ENCODE measurements around the gene FAM78A. TPM values are rescaled to one million over a fixed set of nuclear protein-coding genes. Genes with fewer than 3 reads are reported as not detected.

Gene FAM78A
- total RNA-seq, 1 donor from 2014 or later: 27.2 TPM

DNA sequence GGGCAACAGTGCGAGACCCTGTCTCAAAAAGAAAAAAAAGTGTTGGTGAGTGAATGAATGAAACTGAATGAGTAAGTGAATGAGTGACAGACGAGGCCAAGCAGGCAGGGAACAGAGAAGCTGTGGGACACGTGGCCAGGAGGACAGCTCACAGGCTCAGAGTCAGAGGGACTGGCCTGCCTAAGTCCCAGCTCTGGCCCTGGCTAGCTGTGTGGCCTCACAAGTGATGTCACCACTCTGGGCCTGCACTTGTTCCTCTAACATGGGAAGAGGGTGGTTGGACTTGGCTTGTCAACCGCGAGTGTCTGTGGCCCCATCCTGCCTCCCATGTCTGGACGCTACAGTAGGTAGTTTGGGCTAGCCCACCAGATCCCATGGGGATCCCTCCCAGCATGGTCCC, 8.5 kb upstream of the FAM78A start:
- no peak for DNase-seq (ENCODE audit: low spot score)
- intact Hi-C loops (cut with DNase I): no loop called here

DNA sequence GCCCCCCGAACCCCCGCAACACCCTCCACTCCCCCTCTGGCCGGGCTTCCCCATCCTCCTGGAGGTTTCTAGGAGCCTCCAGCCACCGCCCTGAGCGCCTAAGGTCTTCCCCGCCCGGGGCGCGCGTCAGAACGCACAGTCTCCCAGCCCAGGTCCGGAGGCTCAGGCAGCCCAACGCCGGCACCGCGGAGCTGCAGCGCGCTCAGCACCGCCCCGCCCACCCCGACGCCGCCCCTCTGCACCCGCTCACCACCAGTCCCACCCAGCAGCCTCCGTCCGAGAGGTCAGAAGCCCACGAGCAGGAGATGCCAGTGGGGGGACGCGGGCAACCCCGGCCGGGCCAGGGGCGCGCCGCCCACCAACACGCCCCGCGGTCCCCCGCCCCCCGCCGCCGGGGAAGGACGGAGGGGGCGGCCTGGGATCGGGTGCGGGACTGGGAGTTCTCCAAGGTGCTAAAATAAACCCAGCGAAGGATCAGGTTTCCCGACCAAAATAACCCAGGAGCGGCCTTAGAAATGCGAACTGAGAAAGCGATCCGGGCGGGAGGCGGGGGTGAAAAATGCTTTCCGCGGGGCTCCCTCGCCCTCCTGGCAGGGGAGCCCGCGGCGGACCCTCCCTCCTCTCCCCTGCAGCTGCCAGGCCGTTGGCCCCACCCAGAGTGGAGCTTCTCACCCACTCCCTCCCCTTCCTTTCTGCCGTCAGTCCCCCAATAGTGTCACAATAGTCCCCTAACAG, 6.5 kb upstream of the FAM78A start:
- no peak for DNase-seq (ENCODE audit: low spot score)
- intact Hi-C loops (cut with DNase I): no loop called here

- intact Hi-C loops (cut with DNase I): no loop called here
- no peak for DNase-seq (ENCODE audit: low spot score)
Measured at GRCh38 chr9:131282175-131282574, 5.9 kb upstream of the FAM78A start.

DNA sequence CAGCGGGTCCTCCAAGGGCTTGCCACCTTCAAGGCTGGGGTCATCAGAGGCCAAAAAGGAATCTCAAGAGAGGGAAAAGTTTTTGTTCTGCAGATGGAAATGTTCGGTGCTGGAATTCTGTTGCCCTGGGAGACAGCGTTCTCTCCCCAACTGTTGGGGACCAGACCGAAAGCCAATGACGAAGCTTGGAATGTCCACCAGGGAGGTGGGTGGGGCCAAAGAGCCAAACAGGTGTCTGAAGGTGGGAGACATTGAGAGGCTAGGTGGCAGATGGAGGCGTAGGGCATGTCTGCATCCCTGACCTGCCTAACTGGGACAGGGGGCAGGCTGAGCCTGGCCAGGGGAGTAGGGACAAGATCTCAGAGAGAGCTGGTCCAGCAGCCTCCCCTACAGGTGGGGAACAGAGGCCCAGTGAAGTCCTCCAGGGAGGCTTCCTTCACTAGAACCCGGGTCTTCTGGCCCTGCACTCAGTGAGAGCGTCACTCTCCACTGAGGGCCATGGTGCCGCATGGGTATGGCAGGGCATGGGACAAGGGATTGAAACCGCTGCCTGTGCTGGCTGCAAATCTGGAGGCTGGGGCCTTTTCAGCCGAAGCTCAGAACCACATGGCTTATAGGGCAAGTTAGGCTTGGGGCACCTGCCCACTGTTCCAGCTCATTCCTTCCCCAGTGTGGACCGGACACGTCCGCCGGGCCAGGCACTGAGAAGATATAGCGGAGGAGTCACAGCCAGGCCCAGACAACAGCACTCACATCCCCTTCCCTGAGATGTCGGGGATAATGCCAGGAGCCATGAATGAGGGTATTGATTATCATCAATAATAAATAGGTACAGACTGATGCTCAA, 5.0 kb upstream of the FAM78A start:
- intact Hi-C loops (cut with DNase I): no loop called here

DNA sequence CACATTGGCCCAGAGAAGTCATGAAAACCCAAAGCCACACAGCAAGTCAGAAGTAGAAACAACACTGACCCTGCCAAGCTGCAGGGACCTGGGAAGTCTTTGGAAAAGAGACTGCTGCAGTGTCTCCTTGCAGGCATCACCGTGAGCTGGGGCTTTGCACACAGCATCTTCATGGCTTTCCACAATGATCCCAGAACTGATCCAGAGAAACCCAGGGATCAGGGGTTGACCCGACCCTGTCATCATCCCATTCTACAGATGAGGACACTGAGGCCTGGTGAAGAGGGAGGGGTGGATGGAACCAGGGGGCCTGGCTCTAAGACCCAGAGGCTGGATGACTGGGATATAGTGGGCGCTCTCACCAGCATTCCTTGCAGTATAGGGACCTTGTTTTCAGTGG, 4.3 kb upstream of the FAM78A start:
- DNase-seq (ENCODE audit: low spot score): no peak

More for the DNA sequence above, 5.0 kb upstream of the FAM78A start:
- DNase-seq (ENCODE audit: low spot score): no peak

DNA sequence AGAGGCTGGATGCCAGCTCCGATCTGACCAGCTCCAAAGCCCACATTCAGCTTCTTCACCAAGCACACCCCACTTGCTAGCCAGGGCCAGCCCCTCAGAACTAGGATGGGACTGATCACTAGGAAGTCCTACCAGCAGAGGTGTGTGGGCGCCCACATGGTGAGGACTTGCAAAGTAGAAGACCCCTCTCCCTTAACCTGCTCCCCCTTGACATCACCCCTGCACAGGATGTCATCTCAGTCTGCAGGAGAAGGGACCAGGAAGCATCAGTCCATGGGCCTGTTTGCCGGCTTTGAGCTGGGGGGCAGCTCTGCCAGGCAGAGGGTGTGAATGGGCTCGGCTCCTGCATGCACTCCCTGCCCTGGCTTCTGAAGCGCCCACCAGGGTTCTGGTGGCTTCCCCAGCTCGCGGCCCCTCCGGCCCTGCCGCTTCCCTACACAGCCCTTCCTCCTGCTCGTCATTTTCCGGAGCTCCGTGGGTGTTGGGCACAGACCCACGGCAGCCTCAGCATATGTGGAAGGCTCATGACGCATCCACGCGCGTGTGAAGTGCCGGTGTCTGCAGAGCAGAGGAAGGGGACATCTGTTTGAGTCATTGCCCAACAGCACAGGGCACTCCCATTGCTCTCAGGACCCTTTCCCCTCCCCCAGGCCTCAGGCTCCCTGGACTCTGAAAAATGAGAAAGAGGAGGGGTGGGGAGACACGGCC, 3.7 kb upstream of the FAM78A start:
- intact Hi-C loops (cut with DNase I): loop anchor here (5.0 to 10.0 kb wide), 3 partner anchors 55 to 115 kb away; partner anchors contain the start of gene PRRC2B
- DNase-seq (ENCODE audit: low spot score): no peak

More for the DNA sequence above, 4.3 kb upstream of the FAM78A start:
- intact Hi-C loops (cut with DNase I): no loop called here

DNA sequence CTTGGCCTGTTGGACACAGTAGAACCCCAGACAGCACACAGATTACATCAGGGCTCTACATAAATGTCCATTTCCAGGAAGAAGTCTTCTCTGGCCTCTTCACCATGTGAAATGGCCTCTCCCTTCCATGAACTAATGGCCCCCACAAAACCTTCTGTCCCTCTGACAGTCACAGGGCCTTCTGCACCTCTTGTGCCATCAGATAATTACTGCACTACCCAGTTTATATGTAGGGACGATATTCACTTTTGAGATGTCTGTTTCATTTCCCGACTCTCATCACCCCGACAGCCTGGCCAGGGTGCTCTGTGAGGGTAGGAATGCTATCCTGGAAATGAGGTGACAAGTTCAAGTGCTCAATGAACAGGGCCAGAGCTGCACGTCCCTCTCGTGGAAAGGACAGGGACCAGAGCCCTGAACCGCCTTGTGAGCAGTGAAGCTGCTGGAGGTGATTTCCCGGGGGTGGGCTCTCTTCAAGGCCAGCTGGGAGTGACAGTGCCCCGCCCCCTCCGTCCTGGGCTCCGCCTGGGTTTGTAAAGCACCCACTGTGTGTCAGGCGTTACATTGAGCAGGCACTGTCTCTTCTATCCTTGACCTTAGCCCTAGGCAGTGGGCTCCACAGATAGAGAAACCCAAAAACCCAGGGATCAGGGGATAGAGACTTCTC, 3.0 kb upstream of the FAM78A start:
- intact Hi-C loops (cut with DNase I): loop anchor here (5.0 to 10.0 kb wide), 3 partner anchors 55 to 115 kb away; partner anchors contain the start of gene PRRC2B
- no peak for DNase-seq (ENCODE audit: low spot score)

- DNase-seq (ENCODE audit: low spot score): peak; percentile 61
- intact Hi-C loops (cut with DNase I): loop anchor here (5.0 to 10.0 kb wide), 3 partner anchors 56 to 116 kb away; partner anchors contain the start of gene PRRC2B
Measured at GRCh38 chr9:131278702-131279111, 2.4 kb upstream of the FAM78A start.

DNA sequence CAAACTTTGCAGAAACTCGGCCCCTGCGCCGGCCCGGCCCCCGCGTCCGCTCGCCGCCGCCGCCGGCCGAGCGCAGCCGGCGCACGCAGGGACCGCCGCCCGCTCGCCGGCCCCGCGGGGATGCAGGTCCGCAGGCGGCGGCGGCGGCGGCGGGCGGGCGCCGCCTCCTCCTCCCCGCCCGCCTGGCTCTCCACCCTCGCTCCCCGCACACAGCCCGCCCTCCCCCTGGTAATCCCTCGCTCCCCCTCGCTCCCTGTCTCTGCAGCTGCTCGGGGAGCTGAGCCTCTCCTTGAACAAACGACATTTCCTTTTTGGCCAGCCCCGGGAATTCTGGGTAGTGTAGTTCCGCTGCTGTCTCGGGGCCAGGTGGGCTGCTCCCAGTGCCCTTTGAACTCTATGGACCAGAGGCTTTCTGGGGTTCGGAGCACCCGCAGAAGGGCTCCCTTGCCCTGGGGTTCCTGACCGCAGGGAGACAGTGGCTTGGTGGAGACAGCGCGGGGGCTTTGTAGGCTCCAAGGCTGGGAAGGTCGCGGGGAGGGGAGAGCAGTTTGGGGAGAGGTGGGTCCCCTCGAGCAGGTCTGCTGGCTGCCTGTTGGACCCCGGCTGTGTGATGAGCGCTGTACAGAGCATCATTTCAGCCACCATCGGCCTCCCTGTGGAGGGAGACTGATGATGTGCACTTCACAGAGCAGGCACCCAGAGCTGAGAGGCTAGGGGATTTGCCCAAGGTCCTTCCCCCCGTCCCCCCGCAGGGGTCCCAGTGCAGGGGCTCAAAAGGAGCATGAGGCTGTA, 1.8 kb upstream of the FAM78A start:
- DNase-seq (ENCODE audit: low spot score): peak; percentile 92
- intact Hi-C loops (cut with DNase I): loop anchor here (5.0 to 10.0 kb wide), 3 partner anchors 57 to 117 kb away; partner anchors contain the start of gene PRRC2B

- DNase-seq (ENCODE audit: low spot score): no peak
- intact Hi-C loops (cut with DNase I): loop anchor here (5.0 to 10.0 kb wide), 3 partner anchors 57 to 117 kb away; partner anchors contain the start of gene PRRC2B
Measured at GRCh38 chr9:131277287-131277909, 1.1 kb upstream of the FAM78A start.

DNA sequence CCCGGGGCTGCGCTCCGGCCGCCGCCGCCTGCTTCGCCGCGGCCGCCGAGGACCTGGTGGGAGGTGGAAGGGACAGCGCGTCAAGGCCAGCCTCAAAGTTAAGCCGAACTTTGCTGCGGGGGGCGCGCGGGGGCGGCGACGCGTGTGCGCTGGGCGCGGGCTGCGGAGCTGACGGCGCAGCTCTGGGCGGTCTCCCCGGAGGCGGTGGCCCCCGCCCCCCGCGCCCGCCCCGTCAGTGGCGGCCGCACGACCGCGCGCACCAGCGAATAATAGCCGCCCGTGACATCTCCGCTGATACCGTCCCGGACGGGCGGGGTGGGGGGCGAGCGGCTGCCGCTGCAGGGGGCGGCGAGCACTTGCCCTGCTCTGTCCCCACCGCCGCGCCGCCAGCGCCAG, 579 bp upstream of the FAM78A start:
- intact Hi-C loops (cut with DNase I): loop anchor here (5.0 to 10.0 kb wide), 3 partner anchors 58 to 118 kb away; partner anchors contain the start of gene PRRC2B
- DNase-seq (ENCODE audit: low spot score): no peak

DNA sequence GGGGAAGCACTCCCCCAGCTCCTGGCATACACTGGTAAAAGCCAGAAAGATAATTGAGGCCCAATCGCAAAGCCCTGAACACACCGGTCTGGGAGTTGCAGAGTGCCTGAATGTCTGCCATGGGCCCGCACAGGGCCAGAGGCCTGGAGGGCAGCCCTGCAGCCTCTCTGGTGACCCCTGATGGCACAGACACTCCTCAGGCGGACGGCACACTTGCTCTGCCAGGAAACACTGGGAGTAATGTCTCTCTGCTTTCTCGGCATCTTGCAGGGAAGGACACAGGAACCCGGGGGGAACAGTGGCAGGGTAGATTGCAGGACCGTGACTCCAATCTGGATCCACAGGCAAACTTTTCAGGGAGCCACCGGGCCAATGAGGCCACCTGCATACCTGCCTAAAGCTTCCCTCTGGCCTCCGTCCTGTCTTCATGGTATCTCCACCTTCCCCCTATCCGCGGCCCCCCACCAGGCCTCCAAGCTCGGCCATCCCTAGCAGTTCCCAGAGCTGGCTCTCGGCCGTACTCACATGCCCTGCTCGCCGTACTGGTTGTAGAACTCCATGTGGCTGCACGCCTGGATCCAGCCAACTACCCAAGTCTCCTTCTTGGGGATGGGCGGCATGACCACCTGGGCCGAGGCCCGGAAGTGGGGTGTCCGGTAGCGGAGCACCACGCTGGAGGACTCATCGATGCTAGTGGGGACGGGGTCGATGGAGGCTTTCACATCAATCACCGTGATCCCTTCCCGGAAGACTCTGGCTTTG, 797 bp downstream of the FAM78A start:
- intact Hi-C loops (cut with DNase I): loop anchor here (2.0 to 10.0 kb wide), 4 partner anchors 39 to 119 kb away; partner anchors contain the start of gene PRRC2B
- no peak for DNase-seq (ENCODE audit: low spot score)

GRCh38 chr9:131274674-131275331, 1.5 kb downstream of the FAM78A start:
- intact Hi-C loops (cut with DNase I): loop anchor here (2.0 to 10.0 kb wide), 4 partner anchors 38 to 120 kb away; partner anchors contain the start of gene PRRC2B
- DNase-seq (ENCODE audit: low spot score): peak; percentile 92

DNA sequence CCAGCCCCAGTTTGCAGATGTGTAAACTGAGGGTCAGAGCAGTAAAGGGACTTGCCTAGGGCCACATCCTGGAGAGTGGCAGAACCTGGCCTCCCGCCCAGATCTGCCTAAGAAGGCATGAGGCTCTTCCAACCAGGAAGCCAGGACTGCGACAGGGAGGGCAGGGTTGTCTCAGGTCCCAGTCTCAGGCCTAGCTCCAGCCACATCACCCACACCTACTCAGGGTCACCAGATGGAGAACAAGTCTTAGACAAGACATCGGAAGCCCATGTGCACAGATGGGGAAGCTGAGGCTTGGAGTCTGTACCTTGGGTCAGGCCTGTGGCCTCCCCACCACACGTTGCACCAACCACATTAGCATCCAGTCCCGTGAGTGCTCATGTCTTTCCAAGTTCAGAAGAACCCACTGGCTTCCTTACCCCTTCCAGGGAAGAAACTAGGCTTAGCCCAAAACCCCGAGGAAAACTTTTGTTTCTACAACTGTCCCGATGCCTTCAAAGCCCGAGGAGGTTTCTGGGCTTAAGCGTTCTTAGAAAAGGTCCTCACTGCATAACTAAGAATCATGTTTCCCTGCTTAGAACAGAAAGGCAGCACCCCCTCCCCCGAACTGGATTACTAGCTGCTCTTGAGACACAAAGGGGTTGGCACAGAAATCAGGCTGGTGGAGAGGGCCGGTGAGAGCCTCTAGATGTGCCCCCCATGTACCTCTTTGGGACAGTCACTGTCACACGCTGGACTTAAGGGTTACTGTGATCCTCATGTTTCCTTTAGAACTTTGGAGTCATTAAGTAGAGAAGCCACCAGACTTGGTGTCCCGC, 2.2 kb downstream of the FAM78A start:
- DNase-seq (ENCODE audit: low spot score): no peak
- intact Hi-C loops (cut with DNase I): loop anchor here (2.0 to 10.0 kb wide), 3 partner anchors 37 to 121 kb away; partner anchors contain the start of gene PRRC2B

- intact Hi-C loops (cut with DNase I): loop anchor here (10.0 kb wide), 2 partner anchors 62 to 122 kb away; partner anchors contain the start of gene PRRC2B
- no peak for DNase-seq (ENCODE audit: low spot score)
Measured at GRCh38 chr9:131273146-131273855, 3.0 kb downstream of the FAM78A start.

All from cardiac septum (tissue), 1 donor.